AG04449 (cell line): ENCODE measurements around the gene GPC2.

Experiments
- CTCF ChIA-PET: fragments of 350-600 bp; formaldehyde crosslinking; extraction: SDS; loops from one replicate; lab custom pipeline; 2021; ENCODE audit warnings: antibody characterized with exemption; lab: Yijun Ruan, JAX
- POLR2A ChIA-PET: fragments of 400-600, 350-600 bp; formaldehyde crosslinking; extraction: SDS; loops from one replicate; lab custom pipeline; 2020; ENCODE audit warnings: antibody characterized with exemption, inconsistent platforms; lab: Yijun Ruan, JAX
- DNase-seq: peaks from one replicate; pipeline ENCODE4 v3.0.0-alpha.2; 2010; ENCODE audit warnings: low read depth, low spot score
- H3K4me3 ChIP-seq: 2 replicates; pipeline ENCODE4 v1.5.1; 2011; ENCODE audit warnings: low read depth, mild to moderate bottlenecking, control low read depth, low read length
- TF ChIP-seq, protein P1 (sequence below): IDR thresholded peaks from one replicate; pipeline ENCODE4 v1.5.1; 2011; ENCODE audit warnings: mild to moderate bottlenecking, moderate library complexity, low read length, control low read depth, inconsistent platforms; ENCODE audit not compliant: insufficient read depth; ENCODE audit errors: missing control alignments

GPC2 gene

DNA sequence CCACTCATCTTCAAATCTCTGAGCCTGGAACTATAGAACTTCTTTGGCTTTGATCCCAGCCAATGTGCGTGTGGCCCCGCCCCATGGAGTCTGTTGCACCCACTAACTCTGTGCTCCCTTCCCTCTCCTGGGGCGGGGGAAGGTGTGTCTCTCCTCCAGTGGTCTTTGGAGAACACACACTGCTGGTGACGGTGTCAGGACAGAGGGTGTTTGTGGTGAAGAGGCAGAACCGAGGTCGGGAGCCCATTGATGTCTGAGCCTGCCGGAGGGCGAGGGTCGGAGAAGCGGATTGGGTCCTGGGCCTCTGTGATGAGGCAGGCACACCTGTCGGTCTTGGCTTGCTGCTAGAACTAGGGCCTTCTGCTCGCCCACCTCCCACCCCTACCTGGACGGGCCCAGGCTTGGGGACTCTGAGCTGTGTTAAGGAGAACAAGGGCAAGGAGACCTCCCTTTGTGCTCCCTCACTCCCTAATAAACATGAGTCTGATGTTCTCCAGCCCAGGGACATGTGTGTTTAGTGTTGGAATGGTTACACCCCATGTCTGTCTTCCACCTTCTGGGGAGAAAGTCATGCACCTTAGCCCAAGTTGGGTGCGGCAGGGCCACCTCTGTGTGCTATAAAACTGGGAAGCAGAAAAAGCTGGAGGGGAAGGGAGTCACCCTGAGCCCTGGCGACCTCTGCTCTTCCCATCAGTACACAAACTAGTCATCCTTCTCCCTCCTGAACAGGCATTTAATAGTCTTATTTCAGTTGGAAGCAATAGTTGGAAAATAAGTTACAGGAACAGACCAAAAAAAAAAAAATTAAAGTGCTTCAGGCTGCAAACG is 23.3 kb downstream of the GPC2 start:
- TF ChIP-seq, protein P1, sequence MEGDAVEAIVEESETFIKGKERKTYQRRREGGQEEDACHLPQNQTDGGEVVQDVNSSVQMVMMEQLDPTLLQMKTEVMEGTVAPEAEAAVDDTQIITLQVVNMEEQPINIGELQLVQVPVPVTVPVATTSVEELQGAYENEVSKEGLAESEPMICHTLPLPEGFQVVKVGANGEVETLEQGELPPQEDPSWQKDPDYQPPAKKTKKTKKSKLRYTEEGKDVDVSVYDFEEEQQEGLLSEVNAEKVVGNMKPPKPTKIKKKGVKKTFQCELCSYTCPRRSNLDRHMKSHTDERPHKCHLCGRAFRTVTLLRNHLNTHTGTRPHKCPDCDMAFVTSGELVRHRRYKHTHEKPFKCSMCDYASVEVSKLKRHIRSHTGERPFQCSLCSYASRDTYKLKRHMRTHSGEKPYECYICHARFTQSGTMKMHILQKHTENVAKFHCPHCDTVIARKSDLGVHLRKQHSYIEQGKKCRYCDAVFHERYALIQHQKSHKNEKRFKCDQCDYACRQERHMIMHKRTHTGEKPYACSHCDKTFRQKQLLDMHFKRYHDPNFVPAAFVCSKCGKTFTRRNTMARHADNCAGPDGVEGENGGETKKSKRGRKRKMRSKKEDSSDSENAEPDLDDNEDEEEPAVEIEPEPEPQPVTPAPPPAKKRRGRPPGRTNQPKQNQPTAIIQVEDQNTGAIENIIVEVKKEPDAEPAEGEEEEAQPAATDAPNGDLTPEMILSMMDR = no peak
- ChIA-PET CTCF (interaction anchor here (0.6 to 5.1 kb wide), 3 partner anchors 13 to 63 kb away, joined by 3 to 31 read pairs (median 4); no protein-coding TSS in a partner anchor), POLR2A (interaction anchor here (0.6 kb wide), 1 partner anchor 31 kb away, joined by 4 read pairs; no protein-coding TSS in a partner anchor)
- DNase-seq = no peak
- H3K4me3 ChIP-seq = no peak overlapping the region

DNA sequence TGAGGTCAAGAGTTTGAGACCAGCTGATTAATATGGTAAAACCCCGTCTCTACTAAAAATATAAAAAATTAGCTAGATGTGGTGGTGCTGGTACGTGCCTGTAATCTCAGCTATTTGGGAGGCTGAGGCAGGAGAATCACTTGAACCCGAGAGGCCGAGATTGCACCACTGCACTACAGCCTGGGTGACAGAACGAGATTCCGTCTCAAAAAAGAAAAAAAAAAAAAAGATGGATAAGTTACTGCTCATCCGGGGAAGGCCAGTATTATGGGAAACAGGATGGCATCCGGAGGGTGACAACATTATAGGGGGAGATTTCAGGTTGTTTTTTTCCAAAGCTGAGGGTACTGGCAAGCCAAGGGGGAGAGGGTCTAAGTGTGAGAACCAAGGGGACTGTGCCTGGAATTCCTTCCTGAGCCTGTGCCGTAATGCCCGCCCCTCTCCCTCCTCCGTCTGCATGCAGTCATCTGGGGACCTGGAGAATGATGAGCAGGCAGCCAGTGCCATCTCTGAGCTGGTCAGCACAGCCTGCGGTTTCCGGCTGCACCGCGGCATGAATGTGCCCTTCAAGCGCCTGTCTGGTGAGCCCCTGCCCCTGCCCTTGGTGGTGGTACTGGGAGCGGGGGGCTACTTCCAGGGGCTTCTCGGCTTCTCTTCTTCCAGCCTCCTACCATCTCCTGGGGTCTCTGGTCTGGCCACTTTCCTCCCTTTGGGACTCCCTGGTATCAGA is 24.1 kb downstream of the GPC2 start:
- H3K4me3 ChIP-seq = no peak overlapping the region
- DNase-seq = no peak
- ChIA-PET POLR2A (interaction anchor here (0.6 kb wide), 2 partner anchors 9 to 32 kb away, joined by 3 to 4 read pairs; no protein-coding TSS in a partner anchor), CTCF (interaction anchor here (0.6 to 1.3 kb wide), 2 partner anchors 14 to 64 kb away, joined by 3 to 4 read pairs; no protein-coding TSS in a partner anchor)
- TF ChIP-seq, protein P1 = no peak

DNA sequence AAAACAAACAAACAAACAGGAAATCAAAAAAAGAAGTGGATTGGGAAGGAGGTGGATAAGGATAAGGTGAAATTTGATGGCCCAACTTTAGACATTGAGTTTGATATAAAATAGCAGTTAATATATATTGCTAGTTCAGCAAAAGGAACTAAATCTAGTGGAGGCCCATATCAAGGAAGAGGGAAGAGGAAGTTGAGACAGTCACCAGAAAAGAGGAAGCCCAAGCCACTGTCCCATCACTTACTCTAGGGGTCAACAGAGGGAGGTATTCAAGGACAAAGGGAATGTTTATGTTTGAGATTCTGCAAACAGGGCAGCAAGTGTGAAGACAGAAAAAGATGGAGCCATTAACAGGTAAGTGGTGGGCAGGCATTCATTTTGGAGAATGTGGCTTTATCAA is 24.8 kb downstream of the GPC2 start:
- POLR2A ChIA-PET = no interaction called here
- TF ChIP-seq, protein P1 = no peak
- no peak for DNase-seq
- no peak overlapping the region for H3K4me3 ChIP-seq
- CTCF ChIA-PET = interaction anchor here (1.3 kb wide), 1 partner anchor 65 kb away, joined by 4 read pairs; no protein-coding TSS in a partner anchor

DNA sequence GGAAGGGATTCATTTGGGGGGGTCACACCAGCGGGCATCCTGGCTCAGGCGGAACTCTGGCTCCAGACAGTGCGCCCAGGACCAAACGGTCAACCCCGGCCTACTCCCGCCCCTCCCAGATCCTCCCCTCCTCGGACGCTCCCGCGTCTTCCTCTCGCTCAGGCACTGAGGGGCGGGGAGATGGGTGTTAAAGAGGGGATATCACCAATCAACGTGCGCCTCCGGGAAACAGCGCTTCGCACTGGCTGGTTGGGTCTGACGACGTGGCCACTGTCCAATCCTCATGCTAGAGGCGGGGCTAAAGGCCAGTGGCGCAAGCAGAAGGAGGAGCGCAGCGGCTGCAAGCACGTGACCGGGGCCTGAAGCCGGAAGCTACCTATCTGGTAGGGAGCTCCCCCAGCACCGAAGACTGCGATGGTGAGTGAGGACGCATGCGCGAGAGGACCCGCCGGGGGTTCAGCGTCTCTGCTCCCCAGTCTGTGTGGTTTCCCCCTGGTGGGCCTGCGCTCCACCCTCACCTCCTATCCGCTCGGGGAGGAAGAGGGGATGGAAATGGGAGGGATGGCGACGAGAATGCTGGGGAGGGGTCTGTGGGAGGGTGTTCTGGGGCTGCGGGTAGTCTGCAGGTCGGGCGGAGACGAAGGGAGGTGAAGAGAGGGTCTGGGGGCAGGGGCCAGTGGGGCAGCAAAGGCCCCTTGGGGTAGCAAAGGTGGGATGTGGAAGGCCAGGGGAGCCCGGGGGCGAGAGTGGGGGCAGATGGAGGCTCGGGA is 28.4 kb downstream of the GPC2 start, which contains the start of gene LAMTOR4:
LAMTOR4 (plus strand) TSS at position 360 of the 770 bp plus-strand sequence; CDS start at position 415, 55 bp downstream.
- CTCF ChIA-PET = interaction anchor here (0.9 to 13.2 kb wide), 2 partner anchors 18 to 106 kb away, joined by 3 to 167 read pairs; no protein-coding TSS in a partner anchor
- TF ChIP-seq, protein P1 = no peak
- POLR2A ChIA-PET = interaction anchor here (0.6 to 1.1 kb wide), 7 partner anchors 9 to 54 kb away, joined by 3 to 9 read pairs (median 3); partner anchors contain the start of genes GPC2, MBLAC1, STAG3 and TRAPPC14
- H3K4me3 ChIP-seq = peak within 1 kb of the TSS; percentile 100
- peak; percentile 94 for DNase-seq

DNA sequence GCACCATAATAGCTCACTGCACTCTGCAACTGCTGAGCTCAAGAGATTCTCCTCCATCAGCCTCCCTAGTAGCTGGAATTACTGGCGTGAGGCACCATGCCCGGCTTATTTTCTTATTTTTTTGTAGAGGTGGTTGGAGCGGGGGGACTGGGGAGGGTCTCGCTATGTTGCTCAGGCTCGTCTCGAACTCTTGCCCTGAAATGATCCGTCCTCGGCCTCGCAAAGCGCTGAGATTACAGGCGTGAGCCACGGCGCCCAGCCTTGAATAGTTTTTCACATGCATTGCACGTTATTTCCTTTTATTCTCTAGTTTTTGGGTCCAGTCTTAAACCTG is 29.0 kb downstream of the GPC2 start:
- DNase-seq = no peak
- ChIA-PET CTCF (interaction anchor here (0.9 to 13.2 kb wide), 4 partner anchors 9 to 107 kb away, joined by 3 to 167 read pairs (median 4); no protein-coding TSS in a partner anchor), POLR2A (interaction anchor here (0.6 to 1.1 kb wide), 6 partner anchors 9 to 55 kb away, joined by 3 to 9 read pairs (median 3); partner anchors contain the start of genes GPC2, STAG3 and TRAPPC14)

More for the DNA sequence above, 29.0 kb downstream of the GPC2 start:
- TF ChIP-seq, protein P1 = no peak
- peak overlapping the region; percentile 46 for H3K4me3 ChIP-seq
